ENCODE data around the gene MICOS13. TPM values are rescaled to one million over a fixed set of nuclear protein-coding genes. Genes with fewer than 3 reads are reported as not detected.

MICOS13 gene
- polyA plus RNA-seq, 1 donor from 2014 or later, result 46.0 TPM

DNA sequence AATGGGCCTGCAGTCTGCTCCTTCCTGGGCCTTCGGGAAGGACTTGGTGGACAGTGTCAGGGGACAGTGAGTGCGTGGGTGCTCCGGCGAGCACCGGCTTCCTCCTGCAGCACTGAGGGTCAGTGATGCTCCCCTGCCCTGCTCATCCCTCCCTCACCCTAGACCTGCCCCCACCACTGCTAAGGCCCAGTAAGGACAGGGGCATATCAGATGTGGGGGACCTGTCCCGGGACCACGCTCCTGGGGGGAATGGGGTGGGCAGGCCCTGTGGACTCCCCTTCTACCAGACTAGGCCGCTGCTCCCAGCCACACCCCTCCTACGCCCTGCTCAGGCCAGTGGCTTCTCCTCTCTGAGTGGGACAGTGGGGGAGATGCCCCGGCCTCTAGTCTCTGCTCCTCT lies 3.2 kb downstream of the MICOS13 start:
- no peak overlapping the region for H3K4me3 ChIP-seq (ENCODE audit: low read length)
- no peak overlapping the region for H3K9ac ChIP-seq (ENCODE audit: low read length)

DNA sequence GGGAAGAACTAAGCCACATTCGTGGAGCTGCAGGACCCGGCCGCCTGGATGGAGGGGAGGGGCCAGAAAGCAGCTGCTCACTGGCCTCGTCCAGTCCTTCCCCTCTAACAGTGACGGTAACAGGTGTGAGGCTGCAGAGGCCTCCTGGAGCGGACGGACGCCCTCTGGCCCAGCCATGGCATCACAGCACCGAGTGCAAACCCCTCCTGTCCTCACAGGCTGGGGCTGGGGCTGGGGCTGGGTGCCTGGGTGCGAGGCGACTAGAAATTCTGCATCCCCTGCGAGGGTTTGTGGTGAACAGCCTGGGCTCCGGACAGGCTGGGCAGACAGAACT lies 3.6 kb downstream of the MICOS13 start:
- no peaks in the 10 kb centered on the region for H3K36me3 ChIP-seq (ENCODE audit: insufficient read depth, low read length)
- TF ChIP-seq EP300 (conservative IDR thresholded peaks at IDR 0.05; ENCODE audit: poor library complexity, severe bottlenecking), result no peak
- TF ChIP-seq SMC3 (conservative IDR thresholded peaks at IDR 0.05; ENCODE audit: poor library complexity), result no peak
- TF ChIP-seq EZH2 (IDR thresholded peaks at IDR 0.05; ENCODE audit: borderline replicate concordance, insufficient read depth, low read length, poor library complexity, severe bottlenecking), result no peak
- TF ChIP-seq MXI1 (conservative IDR thresholded peaks at IDR 0.05; ENCODE audit: poor library complexity, severe bottlenecking), result no peak

More for the DNA sequence above, 3.2 kb downstream of the MICOS13 start:
- Histone ChIP-seq H2AFZ (ENCODE audit: low read depth, low read length) (no peak overlapping the region), H3K4me2 (ENCODE audit: low read length) (no peak overlapping the region), H3K36me3 (ENCODE audit: insufficient read depth, low read length) (no peaks in the 10 kb centered on the region), H3F3A (ENCODE audit: insufficient read depth, low read length, poor library complexity, severe bottlenecking) (no peaks in the 10 kb centered on the region), H3K79me2 (replicated peaks; ENCODE audit: insufficient read depth, low read length) (peaks cover 10% of the 10 kb centered on the region), H3K27me3 (ENCODE audit: insufficient read depth, low read depth, low read length) (no peaks in the 10 kb centered on the region), H3K9me3 (ENCODE audit: low read length) (no peaks in the 10 kb centered on the region), H3K9me2 (ENCODE audit: insufficient read depth, low read length) (no peaks in the 10 kb centered on the region), H3K27ac (ENCODE audit: low read length) (no peak overlapping the region), H4K20me1 (ENCODE audit: insufficient read depth) (no peaks in the 10 kb centered on the region)
- TF ChIP-seq EZH2 (IDR thresholded peaks at IDR 0.05; ENCODE audit: borderline replicate concordance, insufficient read depth, low read length, poor library complexity, severe bottlenecking), result no peak
- no peak for TF ChIP-seq SMC3 (conservative IDR thresholded peaks at IDR 0.05; ENCODE audit: poor library complexity)
- TF ChIP-seq, protein P1, sequence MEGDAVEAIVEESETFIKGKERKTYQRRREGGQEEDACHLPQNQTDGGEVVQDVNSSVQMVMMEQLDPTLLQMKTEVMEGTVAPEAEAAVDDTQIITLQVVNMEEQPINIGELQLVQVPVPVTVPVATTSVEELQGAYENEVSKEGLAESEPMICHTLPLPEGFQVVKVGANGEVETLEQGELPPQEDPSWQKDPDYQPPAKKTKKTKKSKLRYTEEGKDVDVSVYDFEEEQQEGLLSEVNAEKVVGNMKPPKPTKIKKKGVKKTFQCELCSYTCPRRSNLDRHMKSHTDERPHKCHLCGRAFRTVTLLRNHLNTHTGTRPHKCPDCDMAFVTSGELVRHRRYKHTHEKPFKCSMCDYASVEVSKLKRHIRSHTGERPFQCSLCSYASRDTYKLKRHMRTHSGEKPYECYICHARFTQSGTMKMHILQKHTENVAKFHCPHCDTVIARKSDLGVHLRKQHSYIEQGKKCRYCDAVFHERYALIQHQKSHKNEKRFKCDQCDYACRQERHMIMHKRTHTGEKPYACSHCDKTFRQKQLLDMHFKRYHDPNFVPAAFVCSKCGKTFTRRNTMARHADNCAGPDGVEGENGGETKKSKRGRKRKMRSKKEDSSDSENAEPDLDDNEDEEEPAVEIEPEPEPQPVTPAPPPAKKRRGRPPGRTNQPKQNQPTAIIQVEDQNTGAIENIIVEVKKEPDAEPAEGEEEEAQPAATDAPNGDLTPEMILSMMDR (IDR thresholded peaks at IDR 0.05; ENCODE audit: poor library complexity, severe bottlenecking), result no peak
- TF ChIP-seq TAF1 (IDR thresholded peaks at IDR 0.05; ENCODE audit: low read depth), result no peak
- TF ChIP-seq, protein P2, sequence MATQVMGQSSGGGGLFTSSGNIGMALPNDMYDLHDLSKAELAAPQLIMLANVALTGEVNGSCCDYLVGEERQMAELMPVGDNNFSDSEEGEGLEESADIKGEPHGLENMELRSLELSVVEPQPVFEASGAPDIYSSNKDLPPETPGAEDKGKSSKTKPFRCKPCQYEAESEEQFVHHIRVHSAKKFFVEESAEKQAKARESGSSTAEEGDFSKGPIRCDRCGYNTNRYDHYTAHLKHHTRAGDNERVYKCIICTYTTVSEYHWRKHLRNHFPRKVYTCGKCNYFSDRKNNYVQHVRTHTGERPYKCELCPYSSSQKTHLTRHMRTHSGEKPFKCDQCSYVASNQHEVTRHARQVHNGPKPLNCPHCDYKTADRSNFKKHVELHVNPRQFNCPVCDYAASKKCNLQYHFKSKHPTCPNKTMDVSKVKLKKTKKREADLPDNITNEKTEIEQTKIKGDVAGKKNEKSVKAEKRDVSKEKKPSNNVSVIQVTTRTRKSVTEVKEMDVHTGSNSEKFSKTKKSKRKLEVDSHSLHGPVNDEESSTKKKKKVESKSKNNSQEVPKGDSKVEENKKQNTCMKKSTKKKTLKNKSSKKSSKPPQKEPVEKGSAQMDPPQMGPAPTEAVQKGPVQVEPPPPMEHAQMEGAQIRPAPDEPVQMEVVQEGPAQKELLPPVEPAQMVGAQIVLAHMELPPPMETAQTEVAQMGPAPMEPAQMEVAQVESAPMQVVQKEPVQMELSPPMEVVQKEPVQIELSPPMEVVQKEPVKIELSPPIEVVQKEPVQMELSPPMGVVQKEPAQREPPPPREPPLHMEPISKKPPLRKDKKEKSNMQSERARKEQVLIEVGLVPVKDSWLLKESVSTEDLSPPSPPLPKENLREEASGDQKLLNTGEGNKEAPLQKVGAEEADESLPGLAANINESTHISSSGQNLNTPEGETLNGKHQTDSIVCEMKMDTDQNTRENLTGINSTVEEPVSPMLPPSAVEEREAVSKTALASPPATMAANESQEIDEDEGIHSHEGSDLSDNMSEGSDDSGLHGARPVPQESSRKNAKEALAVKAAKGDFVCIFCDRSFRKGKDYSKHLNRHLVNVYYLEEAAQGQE (IDR thresholded peaks at IDR 0.05; ENCODE audit: borderline replicate concordance), result no peak
- TF ChIP-seq EP300 (conservative IDR thresholded peaks at IDR 0.05; ENCODE audit: poor library complexity, severe bottlenecking), result no peak
- no peak for TF ChIP-seq RAD21 (conservative IDR thresholded peaks at IDR 0.05)
- TF ChIP-seq POLR2AphosphoS5 (IDR thresholded peaks at IDR 0.05), result no peak
- TF ChIP-seq MXI1 (conservative IDR thresholded peaks at IDR 0.05; ENCODE audit: poor library complexity, severe bottlenecking), result no peak

More for the DNA sequence above, 3.6 kb downstream of the MICOS13 start:
- Histone ChIP-seq H3K79me2 (replicated peaks; ENCODE audit: insufficient read depth, low read length) (peaks cover 8% of the 10 kb centered on the region), H4K20me1 (ENCODE audit: insufficient read depth) (no peaks in the 10 kb centered on the region), H3K9ac (ENCODE audit: low read length) (no peak overlapping the region), H3K9me2 (ENCODE audit: insufficient read depth, low read length) (no peaks in the 10 kb centered on the region), H3K9me3 (ENCODE audit: low read length) (no peaks in the 10 kb centered on the region), H3K4me2 (ENCODE audit: low read length) (no peak overlapping the region), H3K27me3 (ENCODE audit: insufficient read depth, low read depth, low read length) (no peaks in the 10 kb centered on the region), H2AFZ (ENCODE audit: low read depth, low read length) (no peak overlapping the region), H3F3A (ENCODE audit: insufficient read depth, low read length, poor library complexity, severe bottlenecking) (no peaks in the 10 kb centered on the region), H3K4me3 (ENCODE audit: low read length) (no peak overlapping the region), H3K27ac (ENCODE audit: low read length) (no peak overlapping the region)
